Medulla oblongata (tissue), 1 donor: Measurements from ENCODE around the gene GPR132.
"Not testable (repeated sequence)": the region's sequence is repeated elsewhere in the genome, so short reads cannot be mapped to it uniquely, and the experiment has no call there.

Source experiments
- DNase-seq: peaks from one replicate; pipeline ENCODE4 v3.0.0-alpha.2; 2015; ENCODE audit errors: extremely low spot score

The GPR132 gene, protein sequence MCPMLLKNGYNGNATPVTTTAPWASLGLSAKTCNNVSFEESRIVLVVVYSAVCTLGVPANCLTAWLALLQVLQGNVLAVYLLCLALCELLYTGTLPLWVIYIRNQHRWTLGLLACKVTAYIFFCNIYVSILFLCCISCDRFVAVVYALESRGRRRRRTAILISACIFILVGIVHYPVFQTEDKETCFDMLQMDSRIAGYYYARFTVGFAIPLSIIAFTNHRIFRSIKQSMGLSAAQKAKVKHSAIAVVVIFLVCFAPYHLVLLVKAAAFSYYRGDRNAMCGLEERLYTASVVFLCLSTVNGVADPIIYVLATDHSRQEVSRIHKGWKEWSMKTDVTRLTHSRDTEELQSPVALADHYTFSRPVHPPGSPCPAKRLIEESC

DNA sequence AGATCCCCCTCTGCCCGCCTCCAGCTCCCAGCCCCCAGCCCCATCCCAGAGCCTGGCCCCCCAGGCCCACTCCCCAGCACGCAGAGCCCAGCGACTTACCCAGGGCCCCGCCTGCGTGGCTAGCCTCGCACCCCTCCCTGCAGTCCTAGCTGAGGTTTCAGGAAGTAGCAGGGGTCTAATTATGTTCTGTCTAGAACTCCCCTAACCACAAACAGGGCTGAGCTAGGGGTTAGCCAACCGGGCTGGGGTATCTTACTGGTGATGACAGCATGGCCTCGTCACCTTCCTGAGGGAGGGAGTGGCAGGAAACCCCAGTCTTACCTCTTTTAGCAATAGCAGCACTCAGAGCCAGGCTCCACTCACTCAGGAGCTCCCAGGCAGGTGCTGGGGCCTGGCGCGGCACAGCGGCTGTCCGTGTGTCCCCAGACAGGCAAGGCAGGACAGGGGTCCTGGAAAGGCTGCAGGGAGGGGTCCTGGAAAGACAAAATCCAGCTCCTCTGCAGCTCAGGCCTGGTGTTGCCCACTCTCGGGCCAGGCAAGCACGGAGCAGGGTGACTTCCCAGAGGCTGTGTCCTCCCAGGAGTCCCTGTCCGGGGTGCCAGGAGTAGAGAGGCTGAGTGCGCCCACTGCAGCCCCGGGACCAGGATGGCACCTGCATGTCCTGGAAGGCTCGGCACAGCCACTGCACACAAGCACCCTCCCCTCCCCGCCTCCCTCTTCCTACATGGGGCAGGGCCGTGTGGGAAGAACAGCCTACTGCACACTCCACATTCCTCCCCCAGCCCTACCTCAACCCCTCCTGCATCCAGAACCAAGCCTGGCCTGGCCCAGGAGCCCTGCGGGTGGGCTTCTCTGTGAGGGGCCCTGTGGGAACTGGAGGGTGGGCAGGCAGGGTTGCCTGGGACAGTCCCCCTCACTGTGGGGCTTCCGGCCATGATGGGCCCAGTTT, at the start of gene GPR132:
GPR132 (minus strand) TSS at position 151 of the 949 bp plus-strand sequence. CDS start 10,010 bp downstream, outside the sequence.
- DNase-seq, result peak; percentile 66

DNA sequence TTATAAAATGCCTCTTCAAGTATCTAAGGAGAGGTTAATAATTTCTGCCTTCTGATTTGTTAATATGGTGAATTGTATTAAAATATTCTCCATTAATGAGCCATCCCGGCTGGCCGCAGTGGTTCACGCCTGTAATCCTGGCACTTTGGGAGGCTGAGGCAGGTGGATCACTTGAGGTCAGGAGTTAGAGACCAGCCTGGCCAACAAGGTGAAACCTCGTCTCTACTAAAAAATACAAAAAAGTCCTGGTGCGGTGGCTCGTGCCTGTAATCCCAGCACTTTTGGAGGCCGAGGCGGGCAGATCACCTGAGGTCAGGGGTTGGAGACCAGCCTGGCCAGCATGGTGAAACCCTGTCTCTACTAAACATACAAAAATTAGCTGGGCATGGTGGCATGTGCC, 44.0 kb upstream of the GPR132 start:
- not testable (repeated sequence) for DNase-seq

DNA sequence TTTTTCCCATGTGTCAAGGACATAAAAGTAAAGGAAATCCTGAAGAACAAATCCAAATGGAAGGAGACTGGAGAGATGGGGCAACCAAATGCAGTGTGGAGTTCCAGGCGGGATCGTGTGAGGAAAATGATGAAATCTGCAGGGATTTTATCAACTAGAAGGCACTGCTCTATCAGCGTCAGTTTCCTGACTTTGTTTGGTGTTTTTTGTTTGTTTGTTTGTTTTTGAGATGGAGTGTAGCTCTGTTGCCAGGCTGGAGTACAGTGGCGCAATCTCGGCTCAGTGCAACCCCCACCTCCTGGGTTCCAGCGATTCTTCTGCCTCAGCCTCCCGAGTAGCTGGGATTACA, 43.3 kb upstream of the GPR132 start:
- no peak for DNase-seq

DNA sequence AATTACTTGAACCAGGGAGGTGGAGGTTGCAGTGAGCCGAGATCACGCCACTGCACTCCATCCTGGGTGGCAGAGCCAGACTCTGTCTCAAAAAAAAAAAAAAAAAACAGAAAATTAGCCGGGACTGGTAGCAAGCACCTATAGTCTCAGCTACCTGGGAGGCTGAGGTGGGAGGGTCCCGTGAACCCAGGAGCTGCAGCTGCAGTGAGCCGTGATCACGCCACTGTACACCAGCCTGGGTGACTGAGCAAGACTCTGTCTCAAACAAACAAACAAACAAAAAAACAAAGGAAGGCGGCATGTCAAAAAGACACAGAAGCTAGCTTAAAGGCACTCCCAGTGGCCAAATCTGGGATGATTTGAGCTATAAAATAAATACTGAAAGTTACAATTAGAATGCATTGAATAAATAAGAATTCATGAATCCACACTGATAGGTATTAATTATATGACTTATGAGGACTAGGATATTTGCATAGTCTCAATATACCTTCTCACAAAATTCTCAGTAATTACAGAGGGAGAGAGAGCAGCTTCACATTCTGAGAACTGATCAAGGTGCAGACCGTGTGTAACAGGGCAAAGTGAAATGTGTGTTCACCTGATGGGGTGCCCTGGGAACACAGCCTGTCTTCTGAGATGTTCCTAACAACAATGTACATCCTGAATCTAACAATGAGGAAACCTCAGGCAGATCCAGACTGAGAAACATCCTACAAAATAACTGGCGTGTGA, 42.7 kb upstream of the GPR132 start:
- no peak for DNase-seq

DNA sequence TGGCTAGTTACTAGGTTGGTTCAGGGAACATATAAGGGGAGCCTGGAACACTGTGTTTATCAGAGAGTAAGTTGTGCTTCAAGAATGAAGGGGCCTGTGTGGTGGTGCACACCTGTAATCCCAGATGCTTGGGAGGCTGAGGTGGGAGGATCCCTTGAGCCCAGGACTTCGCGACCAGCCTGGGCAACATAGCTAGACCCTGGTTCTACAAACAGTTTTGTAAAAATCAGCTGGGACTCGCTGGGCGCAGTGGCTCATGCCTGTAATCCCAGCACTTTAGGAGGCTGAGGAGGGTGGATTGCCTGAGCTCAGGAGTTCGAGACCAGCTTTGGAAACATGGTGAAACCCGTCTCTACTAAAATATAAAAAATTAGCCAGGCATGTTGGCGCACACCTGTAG, 42.1 kb upstream of the GPR132 start:
- DNase-seq, result no peak

DNA sequence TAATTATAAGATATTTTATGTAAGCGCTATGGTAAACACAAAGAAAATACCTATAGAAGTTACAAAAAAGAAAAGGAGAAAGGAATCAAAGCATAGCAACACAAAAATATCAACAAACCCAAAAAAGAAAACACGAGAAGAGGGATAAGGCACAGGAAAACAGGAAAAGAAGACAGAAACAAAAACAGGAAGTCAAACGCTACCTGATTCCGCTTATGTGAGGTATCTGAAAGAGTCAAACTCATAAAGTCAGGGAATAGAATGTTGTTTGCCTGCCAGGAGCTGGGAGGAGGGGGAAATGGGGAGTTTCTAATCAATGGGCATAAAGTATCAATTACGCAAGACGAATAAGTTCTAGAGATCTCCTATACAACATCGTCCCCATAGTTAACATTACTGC, 39.9 kb upstream of the GPR132 start:
- DNase-seq, result no peak

DNA sequence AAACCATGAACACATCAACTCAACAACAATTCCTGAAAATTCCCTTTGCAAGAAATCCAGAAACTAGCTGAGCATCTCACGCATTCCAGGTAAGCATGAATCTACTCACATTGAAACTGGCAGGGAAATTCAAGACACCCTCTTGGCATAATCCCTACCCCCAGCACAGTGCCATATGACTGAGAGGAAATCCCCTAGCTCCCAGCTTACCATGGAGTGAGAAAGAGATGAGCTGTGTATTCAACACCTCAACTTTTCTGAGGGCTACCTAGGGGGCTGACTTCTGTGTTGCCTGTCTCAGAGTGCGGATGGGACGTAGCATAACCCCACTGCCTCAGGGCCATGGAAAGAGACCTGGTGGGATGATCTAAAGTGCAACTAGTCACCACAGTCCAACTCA, 37.7 kb upstream of the GPR132 start:
- DNase-seq, result no peak

DNA sequence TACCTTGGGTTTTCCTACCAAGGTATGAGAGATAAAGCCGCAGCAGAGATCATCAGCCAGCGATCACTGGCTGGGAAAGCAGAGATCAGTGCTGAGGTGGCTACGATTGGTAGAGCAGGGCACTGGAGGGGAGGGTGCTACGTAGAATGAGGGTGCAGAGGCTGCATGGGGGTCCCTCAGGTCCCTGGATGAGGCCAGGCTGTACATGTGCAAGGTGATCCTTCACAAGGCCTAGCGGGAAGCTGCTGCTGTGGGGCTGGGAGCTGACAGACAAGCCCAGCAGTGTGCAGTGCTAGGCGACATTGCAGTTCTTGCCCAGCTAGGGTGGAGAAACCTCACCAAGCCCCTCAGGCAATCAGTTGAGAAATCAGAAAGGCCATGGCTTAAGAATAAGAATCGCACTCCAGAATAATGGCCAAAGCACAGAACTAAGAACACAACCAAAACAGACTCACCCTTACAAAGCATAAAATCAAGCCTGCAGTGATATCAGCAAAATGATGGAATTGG, 37.2 kb upstream of the GPR132 start:
- DNase-seq, result no peak

DNA sequence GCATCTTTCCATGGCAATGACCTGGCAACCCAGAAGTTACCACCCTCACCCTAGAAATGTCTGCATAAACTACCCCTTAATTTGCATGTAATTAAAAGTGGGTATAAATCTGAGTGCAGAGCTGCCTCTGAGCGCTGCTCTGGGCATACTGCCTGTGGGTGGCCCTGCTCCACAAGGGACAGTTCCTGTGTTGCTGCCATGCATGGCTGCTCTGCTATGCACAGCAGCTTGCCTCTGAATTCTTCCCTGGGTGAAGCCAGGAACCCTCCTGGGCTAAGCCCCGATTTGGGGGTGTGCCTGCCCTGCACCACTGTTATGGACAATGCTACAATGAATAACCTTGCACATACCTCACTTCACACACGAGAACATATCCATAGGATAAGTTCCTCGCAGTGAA, 35.7 kb upstream of the GPR132 start:
- DNase-seq, result no peak

DNA sequence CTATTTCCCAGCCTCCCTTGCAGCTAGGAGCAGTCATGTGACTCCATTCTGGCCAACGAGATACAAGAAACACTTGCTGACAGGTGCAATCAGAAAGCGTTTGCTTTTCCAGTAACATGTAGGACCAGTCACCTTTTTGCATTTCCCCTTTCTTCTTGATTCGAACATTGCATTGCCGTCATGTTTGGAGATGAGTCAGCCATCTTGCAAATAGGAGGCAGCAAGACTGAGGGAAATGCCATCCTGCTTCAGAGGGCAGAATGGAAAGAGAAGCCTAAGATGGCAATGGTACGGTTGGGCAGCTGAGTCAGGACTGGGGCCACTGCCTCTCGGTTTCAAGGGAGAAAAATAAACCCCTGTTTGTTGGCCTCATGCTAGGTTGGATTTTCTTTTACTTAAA, 34.5 kb upstream of the GPR132 start:
- DNase-seq, result no peak

DNA sequence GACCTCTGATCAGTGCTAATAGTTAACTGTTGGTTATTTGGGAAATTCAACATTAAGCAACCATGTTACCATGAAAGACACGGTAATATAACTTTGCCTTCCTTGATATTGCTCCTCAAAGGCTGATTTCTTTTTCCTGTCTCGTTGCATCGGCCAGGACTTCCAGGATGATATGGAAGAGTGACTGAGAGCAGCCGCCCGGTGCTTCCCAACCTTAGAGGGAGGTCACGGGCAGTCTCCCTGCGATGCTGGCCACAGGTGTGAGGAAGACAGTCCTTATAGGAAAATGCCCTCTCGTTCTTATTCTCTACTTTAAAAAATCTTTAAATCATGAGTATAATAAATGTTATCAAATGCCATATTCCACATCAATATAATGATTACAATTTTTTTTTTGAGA, 33.1 kb upstream of the GPR132 start:
- DNase-seq, result no peak

DNA sequence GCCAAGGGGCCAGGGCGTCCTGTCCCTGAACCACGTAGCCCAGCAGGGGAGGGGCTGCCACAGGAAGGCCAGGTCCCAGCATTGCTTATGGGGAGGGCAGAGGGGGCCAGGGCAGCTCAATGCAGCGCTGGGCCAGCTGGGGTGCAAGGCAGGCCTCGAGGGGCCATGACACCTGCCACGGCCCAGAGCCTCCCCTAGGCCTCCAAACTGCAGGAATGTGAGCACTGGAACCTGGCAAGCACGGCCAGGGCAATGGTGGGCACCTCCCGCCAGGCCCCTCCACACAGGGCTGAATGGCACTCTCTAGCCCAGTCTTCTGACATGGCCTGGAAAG, 32.5 kb upstream of the GPR132 start:
- no peak for DNase-seq

DNA sequence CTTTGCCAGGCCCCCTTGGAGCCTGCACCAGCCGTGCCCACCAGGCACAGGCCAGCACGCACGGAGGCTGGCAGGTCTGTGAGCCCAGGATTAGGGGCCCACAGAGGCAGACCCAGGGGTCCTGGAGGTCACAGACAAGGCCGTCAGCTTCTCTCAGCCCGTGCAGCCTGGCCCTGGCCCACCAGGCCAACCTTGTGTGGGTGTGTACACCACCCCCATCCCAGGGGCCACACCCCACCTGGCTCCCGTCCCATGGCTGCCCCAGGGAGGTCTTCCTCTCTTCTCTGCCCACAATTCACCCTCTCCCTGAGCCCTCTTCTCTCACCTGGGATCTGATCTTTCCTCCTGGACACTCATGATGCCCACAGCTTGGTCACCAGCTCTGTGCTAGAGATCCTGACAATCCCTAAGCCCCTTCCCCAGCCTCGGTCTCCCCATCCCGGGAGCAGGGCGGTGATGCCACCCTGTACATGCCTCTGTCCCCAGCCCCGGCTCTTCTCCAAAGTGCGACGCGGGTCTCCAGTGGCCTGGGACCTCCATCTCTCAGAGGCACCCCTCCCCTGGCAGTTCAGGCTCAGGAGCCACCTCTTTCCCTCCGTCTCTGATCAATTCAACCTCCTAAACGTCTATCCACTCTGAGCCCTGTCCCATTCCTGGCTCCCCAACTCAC, 31.1 kb upstream of the GPR132 start:
- no peak for DNase-seq

DNA sequence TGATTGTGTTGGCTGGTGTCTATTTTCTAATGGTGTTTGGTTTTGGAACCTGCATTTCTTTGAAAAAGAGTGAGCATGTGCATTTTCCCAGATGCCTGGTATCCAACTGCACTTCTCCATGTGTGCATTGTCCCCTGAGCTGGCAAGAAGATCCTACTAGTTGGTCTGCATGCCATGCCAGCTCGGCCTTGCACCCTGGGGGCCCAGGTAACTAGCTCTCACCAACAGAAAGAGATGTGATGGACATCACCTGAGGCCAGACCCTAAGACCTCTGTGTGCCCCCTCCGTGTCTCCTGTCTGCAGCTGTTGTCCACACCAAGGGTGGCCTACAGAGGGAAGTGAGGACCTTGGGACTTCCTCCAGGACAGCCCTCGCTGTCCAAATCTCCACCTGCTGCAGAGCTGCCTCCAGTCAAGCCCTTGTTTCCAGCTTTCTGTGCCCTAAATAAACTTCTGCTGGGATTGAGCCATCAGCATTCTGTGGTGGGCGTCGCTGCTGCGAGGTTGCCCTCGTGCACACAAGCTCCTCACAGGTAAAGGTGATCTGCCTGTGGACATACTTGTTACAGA, 30.1 kb upstream of the GPR132 start:
- DNase-seq, result no peak

DNA sequence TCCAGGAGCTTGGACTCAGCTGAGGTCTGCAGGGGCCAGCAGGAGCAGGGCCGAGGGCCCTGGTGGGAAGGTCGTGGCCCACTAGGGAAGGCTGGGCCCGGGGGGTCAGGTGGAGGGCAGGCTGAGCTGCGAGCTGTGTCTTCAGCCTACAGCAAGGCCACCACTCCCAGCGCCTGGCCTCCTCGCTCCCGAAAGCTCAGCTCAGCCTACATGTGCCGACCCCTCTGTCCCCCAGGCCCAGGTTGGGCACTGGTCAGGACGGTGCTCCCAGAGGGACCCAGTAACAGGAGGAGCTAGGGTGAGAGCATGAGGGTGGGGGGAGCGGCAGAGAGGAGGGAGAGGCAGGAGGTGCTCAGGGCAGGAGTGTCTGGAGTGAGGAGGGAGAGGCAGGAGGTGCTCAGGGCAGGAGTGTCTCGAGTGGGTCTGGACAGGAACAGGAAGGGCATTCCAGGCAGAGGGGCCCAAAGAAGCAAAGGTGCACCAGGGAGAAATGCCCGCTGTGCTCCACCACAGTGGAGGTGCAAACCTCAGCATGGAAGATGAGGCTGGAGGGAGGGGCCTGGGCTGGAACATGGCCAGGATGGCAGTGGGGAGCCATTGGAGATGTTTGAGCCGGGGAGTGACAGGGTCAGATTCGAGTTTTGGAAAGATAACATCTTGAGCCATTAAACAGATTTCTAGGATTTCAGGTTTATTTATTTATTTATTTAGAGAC, 29.1 kb upstream of the GPR132 start:
- no peak for DNase-seq

DNA sequence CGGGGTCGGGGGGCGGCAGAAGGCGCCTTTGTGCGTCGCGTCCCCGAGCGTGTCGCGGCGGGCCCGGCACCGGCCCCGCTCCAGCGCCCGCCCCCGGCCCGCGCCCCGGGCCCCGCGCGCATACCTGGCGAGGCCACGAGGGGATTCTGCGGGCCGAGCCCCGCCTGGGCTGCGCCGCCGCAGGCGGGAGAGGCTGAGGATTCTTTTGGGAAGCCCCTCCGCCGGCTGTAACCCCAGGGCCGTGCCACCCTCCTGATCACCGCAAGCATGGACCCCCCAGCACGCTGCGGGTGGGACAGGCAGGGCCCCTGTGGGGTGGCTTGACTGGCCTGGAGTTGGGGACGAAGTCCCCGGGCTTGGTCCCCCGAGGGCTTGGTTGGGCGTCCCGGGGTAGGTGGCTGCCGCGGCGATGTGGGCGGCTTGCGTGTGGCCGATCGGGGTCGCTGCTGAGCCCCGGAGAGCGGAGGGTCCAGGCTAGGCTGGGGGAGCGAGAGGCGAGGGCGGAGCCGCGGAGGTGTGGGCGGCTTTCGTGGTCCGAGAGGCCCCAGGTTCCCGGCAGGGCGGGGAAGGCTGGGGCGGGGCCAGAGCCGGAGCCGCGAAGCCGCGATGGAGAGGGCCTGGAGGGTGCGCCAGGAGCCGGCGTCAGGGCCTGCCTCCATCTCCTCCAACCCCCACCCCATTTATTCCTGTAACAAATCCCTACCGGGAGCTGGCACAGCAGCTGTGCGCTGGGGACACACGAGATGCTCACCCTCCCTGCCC, 28.4 kb upstream of the GPR132 start:
- DNase-seq, result no peak

DNA sequence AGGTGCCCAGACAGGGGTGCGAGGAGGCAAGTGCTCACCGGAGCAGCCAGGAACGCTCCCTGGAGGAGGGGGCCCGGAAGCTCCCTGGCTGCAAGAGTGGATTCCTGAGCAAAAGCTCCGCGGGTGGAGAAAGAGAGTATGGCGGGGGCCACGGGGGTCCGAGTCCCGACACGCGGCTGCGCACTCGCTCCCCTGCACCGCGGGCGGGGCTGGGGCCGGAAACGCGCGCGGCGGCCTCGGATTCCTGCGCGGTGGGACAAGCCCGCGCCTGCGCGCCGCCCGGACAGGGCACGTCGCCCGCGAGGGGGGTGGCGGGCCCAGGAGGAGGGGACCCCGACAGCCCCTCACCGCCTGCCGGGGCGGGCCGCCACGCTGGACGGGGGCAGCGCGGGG, 27.8 kb upstream of the GPR132 start:
- no peak for DNase-seq

DNA sequence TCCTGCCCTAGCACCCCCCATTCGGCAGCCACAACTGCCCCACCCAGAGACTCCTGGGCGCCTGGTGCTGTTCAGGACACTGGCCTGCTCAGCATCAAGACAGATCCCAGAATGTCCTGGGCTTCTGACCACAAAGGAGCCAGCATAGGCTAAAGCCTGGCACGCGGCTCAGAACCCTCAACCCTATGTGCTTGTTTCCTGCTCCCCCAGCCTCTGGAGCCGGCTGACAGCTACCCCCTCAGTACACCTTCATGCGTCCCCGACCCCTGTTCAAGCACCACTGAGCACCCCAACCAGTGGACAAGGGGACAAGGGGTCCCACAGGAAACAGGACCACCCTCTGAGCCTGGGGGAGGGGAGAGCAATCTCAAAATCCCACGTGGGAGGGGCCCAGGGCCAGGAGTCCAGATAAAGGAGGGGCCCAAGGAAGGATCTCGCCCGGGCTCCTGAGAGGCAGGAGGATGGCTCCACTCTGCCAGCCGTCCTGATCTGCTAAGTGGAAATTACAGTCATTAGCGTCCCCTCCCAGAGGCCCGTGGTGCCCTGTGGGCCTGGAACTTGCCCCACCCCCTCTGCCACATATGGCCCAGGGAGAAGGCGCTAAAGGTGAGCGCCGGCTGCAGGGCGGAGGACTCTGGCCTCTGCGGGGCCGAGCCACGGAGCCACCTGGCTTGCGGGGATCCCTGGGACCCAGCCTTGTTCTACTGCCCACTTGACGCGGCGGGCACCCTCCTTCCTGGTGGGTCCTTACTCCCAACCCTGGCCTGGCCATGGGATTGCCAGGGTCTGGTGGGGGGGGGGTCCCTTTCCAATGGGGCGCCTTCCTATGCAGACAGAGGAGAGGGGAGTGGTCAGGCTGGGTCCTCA, 27.2 kb upstream of the GPR132 start:
- DNase-seq, result no peak
